Neural cell (in vitro differentiated cells): ENCODE measurements around the gene TPBGL. TPM values are rescaled to one million over a fixed set of nuclear protein-coding genes. Genes with fewer than 3 reads are reported as not detected.

Source experiments
- H2AFZ ChIP-seq: fragments of 200-600, 300-800 bp; sonication (generic), shearing (Covaris generic); 2 replicates; pipeline ENCODE4 v1.6.0; 2014; ENCODE audit warnings: low read depth, mild to moderate bottlenecking, antibody characterized with exemption, low read length, moderate library complexity
- H3F3A ChIP-seq: fragments of 200-600 bp; shearing (Covaris generic); 2 replicates; pipeline ENCODE4 v1.6.1; 2016; ENCODE audit warnings: mild to moderate bottlenecking, moderate library complexity, mixed read lengths, antibody characterized with exemption, low read length; ENCODE audit not compliant: insufficient read depth, poor library complexity, severe bottlenecking
- H3K27ac ChIP-seq: fragments of 200-600, 300-800 bp; sonication (generic), shearing (Covaris generic); 2 replicates; pipeline ENCODE4 v1.5.1; 2014; ENCODE audit warnings: mild to moderate bottlenecking, low read length, moderate library complexity
- H3K27me3 ChIP-seq: fragments of 300-800, 200-600 bp; sonication (generic), shearing (Covaris generic); 2 replicates; pipeline ENCODE4 v1.6.0; 2014; ENCODE audit warnings: mild to moderate bottlenecking, low read depth, low read length, moderate library complexity; ENCODE audit not compliant: insufficient read depth
- H3K36me3 ChIP-seq: fragments of 300-800, 200-600 bp; sonication (generic), shearing (Covaris generic); 2 replicates; pipeline ENCODE4 v1.5.1; 2014; ENCODE audit warnings: mild to moderate bottlenecking, antibody characterized with exemption, low read length, moderate library complexity; ENCODE audit not compliant: insufficient read depth
- H3K4me2 ChIP-seq: fragments of 300-800, 200-600 bp; sonication (generic), shearing (Covaris generic); 2 replicates; pipeline ENCODE4 v1.6.0; 2014; ENCODE audit warnings: mild to moderate bottlenecking, low read length
- H3K4me3 ChIP-seq: fragments of 300-800, 200-600 bp; sonication (generic), shearing (Covaris generic); 2 replicates; pipeline ENCODE4 v1.5.1; 2014; ENCODE audit warnings: mild to moderate bottlenecking, low read length, moderate library complexity
- H3K79me2 ChIP-seq: fragments of 200-600 bp; shearing (Covaris generic); replicated peaks from 2 replicates; pipeline ENCODE4 v1.6.0; 2014; ENCODE audit warnings: mild to moderate bottlenecking, low read length, moderate library complexity; ENCODE audit not compliant: insufficient read depth
- H3K9ac ChIP-seq: fragments of 300-800, 200-600 bp; sonication (generic), shearing (Covaris generic); 2 replicates; pipeline ENCODE4 v1.6.1; 2016; ENCODE audit warnings: mild to moderate bottlenecking, low read length, mixed read lengths
- H3K9me2 ChIP-seq: fragments of 200-600 bp; shearing (Covaris generic); 2 replicates; pipeline ENCODE4 v1.6.1; 2016; ENCODE audit warnings: mild to moderate bottlenecking, low read length, mixed read lengths; ENCODE audit not compliant: insufficient read depth
- H3K9me3 ChIP-seq: fragments of 200-600, 300-800 bp; sonication (generic), shearing (Covaris generic); 2 replicates; pipeline ENCODE4 v1.6.1; 2016; ENCODE audit warnings: mild to moderate bottlenecking, mixed run types, low read length, moderate library complexity, mixed read lengths
- H4K20me1 ChIP-seq: fragments of 200-600 bp; shearing (Covaris generic); 2 replicates; pipeline ENCODE4 v1.6.1; 2016; ENCODE audit warnings: mild to moderate bottlenecking, mixed run types; ENCODE audit not compliant: insufficient read depth
- EP300 ChIP-seq: fragments of 450-650 bp; conservative IDR thresholded peaks from 2 replicates; pipeline ENCODE4 v1.6.1; 2014; ENCODE audit warnings: antibody characterized with exemption, mild to moderate bottlenecking, moderate library complexity; ENCODE audit not compliant: poor library complexity, severe bottlenecking
- EZH2 ChIP-seq: fragments of 200-600, 300-800 bp; shearing (Covaris generic), sonication (generic); IDR thresholded peaks from 2 replicates; pipeline ENCODE4 v1.6.1; 2014; ENCODE audit warnings: antibody characterized with exemption, low read length, borderline replicate concordance, mild to moderate bottlenecking; ENCODE audit not compliant: insufficient read depth, poor library complexity, severe bottlenecking
- MXI1 ChIP-seq: fragments of 450-650 bp; conservative IDR thresholded peaks from 2 replicates; pipeline ENCODE4 v1.6.1; 2014; ENCODE audit warnings: antibody characterized with exemption, mild to moderate bottlenecking; ENCODE audit not compliant: poor library complexity, severe bottlenecking
- POLR2AphosphoS5 ChIP-seq: IDR thresholded peaks from 2 replicates; pipeline ENCODE4 v1.6.1; 2012
- RAD21 ChIP-seq: fragments of 450-650 bp; conservative IDR thresholded peaks from 2 replicates; pipeline ENCODE4 v1.6.1; 2014; ENCODE audit warnings: antibody characterized with exemption, mild to moderate bottlenecking, moderate library complexity
- SMC3 ChIP-seq: fragments of 450-650 bp; conservative IDR thresholded peaks from 2 replicates; pipeline ENCODE4 v1.6.1; 2014; ENCODE audit warnings: antibody characterized with exemption, mild to moderate bottlenecking, moderate library complexity; ENCODE audit not compliant: poor library complexity
- TAF1 ChIP-seq: IDR thresholded peaks from 2 replicates; pipeline ENCODE4 v1.6.1; 2012; ENCODE audit warnings: low read depth
- polyA plus RNA-seq: library from polyadenylated mRNA; depleted of rRNA; stranded (reverse); fragments of >200 nt; gene quantifications from 2 replicates; pipeline ENCODE4 v1.2.3, GENCODE V29; 2014
- TF ChIP-seq, protein P1 (sequence below): fragments of 450-650 bp; IDR thresholded peaks from 2 replicates; pipeline ENCODE4 v1.5.1; 2014; ENCODE audit warnings: antibody characterized with exemption, mild to moderate bottlenecking, moderate library complexity; ENCODE audit not compliant: poor library complexity, severe bottlenecking
- TF ChIP-seq, protein P2 (sequence below): IDR thresholded peaks from 2 replicates; pipeline ENCODE4 v1.6.1; 2012; ENCODE audit warnings: borderline replicate concordance

Gene TPBGL
- polyA plus RNA-seq, 1 donor from 2014 or later = not detected

DNA sequence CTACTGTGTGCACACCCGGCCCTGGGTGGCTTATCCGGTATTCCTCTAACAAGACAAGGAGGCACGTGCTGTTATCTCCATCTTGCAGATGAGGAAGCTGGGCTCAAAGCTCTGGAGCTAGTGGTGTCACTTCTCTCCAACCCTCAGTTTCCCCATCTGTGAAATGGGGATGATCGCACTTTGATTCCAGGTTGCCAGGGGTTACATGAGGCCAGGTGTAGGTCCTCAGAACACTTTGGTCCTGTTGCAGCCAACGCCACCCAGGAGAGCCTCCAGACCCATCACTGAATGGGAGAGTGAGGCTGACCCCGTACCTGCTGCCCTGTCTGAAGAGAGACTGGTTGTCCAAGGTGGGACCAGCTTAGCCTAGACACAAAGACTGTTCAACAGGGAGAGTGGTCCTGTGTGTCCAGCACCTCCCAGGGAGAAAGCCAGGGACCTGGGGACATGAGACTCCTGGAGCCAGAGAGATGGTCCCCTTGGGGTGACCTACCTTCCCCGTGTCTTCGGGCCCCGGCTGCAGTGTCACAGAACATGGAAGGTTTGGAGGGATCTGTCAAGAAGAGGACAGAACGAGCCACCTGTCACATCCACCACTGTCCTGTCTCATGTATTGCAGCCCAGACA is 41.0 kb downstream of the TPBGL start:
- no peaks in the 10 kb centered on the region for H3K79me2 ChIP-seq
- no peaks in the 10 kb centered on the region for H3K27me3 ChIP-seq
- H3K9me3 ChIP-seq = no peaks in the 10 kb centered on the region
- H3F3A ChIP-seq = no peaks in the 10 kb centered on the region
- TF ChIP-seq, protein P1, sequence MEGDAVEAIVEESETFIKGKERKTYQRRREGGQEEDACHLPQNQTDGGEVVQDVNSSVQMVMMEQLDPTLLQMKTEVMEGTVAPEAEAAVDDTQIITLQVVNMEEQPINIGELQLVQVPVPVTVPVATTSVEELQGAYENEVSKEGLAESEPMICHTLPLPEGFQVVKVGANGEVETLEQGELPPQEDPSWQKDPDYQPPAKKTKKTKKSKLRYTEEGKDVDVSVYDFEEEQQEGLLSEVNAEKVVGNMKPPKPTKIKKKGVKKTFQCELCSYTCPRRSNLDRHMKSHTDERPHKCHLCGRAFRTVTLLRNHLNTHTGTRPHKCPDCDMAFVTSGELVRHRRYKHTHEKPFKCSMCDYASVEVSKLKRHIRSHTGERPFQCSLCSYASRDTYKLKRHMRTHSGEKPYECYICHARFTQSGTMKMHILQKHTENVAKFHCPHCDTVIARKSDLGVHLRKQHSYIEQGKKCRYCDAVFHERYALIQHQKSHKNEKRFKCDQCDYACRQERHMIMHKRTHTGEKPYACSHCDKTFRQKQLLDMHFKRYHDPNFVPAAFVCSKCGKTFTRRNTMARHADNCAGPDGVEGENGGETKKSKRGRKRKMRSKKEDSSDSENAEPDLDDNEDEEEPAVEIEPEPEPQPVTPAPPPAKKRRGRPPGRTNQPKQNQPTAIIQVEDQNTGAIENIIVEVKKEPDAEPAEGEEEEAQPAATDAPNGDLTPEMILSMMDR = no peak
- TF ChIP-seq TAF1 = no peak
- TF ChIP-seq MXI1 = no peak
- TF ChIP-seq EP300 = no peak
- no peak for TF ChIP-seq EZH2
- TF ChIP-seq POLR2AphosphoS5 = no peak
- TF ChIP-seq, protein P2, sequence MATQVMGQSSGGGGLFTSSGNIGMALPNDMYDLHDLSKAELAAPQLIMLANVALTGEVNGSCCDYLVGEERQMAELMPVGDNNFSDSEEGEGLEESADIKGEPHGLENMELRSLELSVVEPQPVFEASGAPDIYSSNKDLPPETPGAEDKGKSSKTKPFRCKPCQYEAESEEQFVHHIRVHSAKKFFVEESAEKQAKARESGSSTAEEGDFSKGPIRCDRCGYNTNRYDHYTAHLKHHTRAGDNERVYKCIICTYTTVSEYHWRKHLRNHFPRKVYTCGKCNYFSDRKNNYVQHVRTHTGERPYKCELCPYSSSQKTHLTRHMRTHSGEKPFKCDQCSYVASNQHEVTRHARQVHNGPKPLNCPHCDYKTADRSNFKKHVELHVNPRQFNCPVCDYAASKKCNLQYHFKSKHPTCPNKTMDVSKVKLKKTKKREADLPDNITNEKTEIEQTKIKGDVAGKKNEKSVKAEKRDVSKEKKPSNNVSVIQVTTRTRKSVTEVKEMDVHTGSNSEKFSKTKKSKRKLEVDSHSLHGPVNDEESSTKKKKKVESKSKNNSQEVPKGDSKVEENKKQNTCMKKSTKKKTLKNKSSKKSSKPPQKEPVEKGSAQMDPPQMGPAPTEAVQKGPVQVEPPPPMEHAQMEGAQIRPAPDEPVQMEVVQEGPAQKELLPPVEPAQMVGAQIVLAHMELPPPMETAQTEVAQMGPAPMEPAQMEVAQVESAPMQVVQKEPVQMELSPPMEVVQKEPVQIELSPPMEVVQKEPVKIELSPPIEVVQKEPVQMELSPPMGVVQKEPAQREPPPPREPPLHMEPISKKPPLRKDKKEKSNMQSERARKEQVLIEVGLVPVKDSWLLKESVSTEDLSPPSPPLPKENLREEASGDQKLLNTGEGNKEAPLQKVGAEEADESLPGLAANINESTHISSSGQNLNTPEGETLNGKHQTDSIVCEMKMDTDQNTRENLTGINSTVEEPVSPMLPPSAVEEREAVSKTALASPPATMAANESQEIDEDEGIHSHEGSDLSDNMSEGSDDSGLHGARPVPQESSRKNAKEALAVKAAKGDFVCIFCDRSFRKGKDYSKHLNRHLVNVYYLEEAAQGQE = no peak
- no peak for TF ChIP-seq SMC3
- no peak for TF ChIP-seq RAD21
- H3K4me2 ChIP-seq = no peak overlapping the region
- no peak overlapping the region for H2AFZ ChIP-seq
- no peak overlapping the region for H3K4me3 ChIP-seq
- no peaks in the 10 kb centered on the region for H3K36me3 ChIP-seq
- no peak overlapping the region for H3K9ac ChIP-seq
- no peaks in the 10 kb centered on the region for H3K9me2 ChIP-seq
- H4K20me1 ChIP-seq = no peaks in the 10 kb centered on the region
- H3K27ac ChIP-seq = no peak overlapping the region

DNA sequence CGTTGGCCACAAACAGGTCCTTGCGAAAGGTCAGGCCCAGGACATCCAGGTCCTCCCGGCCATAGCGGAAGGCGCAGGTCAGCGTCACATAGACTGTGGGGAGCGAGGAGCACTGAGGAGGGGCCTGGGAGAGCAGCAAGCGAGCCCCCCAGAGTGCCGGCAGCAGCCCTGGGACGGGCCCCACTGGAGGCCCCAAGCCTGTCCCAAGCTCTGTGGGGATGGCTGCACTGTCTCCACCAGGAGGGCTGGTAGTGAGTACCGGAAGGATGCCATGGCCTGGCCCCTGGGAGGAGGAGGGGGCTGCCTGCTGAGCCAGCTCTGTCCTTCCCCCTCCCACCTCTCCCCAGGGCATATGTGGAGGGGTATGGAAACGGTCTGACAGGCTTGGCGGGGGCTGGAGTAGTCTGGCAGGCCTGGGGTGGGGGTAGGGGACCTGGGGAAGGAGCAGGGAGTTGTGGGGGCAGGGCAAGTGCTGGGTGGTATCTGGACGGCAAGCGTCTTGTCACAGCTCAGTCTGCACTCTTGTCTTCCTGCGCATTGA is 42.9 kb downstream of the TPBGL start:
- no peaks in the 10 kb centered on the region for H3K36me3 ChIP-seq
- H4K20me1 ChIP-seq = no peaks in the 10 kb centered on the region
- no peaks in the 10 kb centered on the region for H3K9me3 ChIP-seq
- H2AFZ ChIP-seq = no peak overlapping the region
- no peak for TF ChIP-seq EZH2
- no peak for TF ChIP-seq SMC3
- TF ChIP-seq, protein P2 = no peak
- TF ChIP-seq TAF1 = no peak
- no peak for TF ChIP-seq MXI1
- TF ChIP-seq, protein P1 = no peak
- no peak for TF ChIP-seq POLR2AphosphoS5
- TF ChIP-seq RAD21 = no peak
- TF ChIP-seq EP300 = no peak
- H3K4me2 ChIP-seq = no peak overlapping the region
- H3K79me2 ChIP-seq = no peaks in the 10 kb centered on the region
- H3K9me2 ChIP-seq = no peaks in the 10 kb centered on the region
- H3F3A ChIP-seq = no peaks in the 10 kb centered on the region
- H3K27me3 ChIP-seq = no peaks in the 10 kb centered on the region
- H3K9ac ChIP-seq = no peak overlapping the region
- no peak overlapping the region for H3K4me3 ChIP-seq
- no peak overlapping the region for H3K27ac ChIP-seq
